T-helper 9 cell (primary cell): ENCODE data around the gene RFTN1.

Source experiments
- DNase-seq: peaks from one replicate; pipeline ENCODE4 v3.0.0-alpha.2; 2020

Gene RFTN1

DNA sequence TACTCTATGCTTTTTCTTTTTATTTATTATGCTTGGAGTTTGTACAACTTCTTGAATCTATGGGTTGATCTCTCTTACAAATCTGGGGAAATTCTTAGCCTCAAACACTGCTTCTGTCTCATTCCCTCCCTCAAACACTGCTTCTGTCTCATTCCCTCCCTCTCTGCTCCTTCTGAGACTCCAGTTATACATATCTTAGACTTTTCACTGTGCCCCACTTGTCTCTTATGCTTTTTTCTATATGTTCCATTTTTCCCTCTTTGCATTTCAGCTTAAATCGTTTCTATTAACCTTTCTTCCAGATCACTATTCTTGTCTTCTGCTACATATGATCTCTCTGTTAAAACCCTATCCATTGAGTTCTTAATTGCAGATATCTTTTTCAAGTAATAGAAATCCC is 50.4 kb downstream of the RFTN1 start:
- no peak for DNase-seq

DNA sequence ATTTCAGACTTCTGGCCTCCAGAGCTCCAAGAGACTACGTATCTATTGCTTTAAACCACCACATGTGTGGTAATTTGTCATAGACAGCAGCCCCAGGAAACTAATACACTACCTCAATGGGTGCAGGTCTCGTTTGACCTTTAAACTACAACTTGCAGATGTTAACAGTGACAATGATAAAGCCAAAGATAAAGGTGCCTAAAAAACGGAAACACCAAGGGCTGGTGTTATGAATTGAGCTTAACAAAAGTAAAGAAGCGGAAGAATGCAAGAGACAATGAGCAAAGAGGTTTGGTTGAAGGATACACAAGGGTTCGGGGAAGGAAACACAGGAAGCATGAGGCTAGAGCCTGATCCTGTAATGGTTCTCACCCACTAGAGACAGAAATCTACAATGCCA is 50.8 kb downstream of the RFTN1 start:
- DNase-seq = no peak

DNA sequence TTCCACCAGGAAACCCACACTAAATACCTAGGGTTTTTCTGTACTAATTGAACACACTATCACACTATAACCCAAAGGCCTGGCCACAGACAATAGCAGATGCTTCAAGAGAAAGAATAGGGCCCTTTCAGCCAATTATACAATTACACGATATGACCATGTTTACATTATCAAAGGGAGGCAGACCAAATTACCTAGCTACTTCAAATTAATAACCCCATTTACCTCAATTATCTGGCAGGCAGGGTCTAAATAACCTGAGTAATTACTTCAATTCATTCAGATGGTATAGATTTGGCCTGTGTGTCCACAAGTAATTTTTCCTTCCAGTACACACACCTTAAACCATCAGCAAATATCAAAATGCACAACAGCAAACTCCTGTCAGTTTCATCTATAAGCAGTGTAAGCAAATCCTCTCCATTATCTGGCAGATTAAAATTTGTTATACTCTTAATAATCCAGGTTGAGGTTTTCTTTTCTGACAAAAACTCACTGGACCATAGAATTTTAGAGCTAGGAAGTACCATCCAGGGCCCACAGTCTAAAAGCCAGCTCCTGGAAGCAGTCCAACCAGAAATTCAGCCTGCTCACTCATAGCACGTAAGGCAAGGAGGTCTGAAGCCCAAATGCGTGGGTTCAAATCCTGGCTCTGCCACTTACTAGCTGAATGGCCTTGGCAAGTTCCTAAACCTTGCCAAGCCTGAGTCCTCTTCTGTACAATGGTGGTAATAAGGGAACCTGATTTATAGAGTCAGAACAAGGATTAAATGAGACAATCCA is 51.8 kb downstream of the RFTN1 start:
- no peak for DNase-seq

DNA sequence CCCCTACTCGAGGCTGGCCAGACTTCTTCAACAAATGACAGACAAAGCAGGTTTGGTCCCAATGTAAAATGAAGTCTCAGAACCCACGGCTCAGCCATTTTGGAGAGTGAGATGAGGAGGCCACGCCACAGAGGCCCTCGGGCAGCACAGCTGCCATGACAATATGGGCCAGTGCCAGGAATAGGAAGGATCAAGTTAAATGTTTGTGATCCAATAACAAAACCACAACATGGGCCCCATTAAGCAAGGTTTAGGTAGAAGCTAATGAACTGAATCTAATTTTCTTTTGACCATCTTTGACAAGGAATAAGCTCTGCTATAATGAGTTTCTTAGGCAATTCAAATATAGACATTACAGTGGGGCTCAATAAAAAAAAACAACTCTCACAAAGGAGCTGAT is 52.6 kb downstream of the RFTN1 start:
- DNase-seq = no peak

DNA sequence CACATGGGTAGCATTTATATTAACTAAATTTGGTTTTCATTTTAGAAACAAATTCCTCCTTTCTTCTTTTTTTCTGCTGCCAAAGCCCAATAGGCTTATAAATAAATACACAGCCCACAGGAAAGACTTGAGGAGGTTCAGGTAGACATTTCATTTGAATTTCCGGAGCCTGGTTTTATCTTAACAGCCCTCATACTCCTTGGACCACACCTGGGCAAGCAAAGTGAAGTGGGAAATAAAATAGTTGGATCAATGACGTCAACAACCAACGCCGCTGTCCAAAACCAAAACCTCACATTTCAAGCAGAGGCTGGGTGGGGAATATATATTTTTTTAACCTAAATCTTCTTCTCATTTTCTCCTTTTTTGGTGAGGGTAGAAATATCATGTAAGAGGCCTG is 53.2 kb downstream of the RFTN1 start:
- DNase-seq = no peak

DNA sequence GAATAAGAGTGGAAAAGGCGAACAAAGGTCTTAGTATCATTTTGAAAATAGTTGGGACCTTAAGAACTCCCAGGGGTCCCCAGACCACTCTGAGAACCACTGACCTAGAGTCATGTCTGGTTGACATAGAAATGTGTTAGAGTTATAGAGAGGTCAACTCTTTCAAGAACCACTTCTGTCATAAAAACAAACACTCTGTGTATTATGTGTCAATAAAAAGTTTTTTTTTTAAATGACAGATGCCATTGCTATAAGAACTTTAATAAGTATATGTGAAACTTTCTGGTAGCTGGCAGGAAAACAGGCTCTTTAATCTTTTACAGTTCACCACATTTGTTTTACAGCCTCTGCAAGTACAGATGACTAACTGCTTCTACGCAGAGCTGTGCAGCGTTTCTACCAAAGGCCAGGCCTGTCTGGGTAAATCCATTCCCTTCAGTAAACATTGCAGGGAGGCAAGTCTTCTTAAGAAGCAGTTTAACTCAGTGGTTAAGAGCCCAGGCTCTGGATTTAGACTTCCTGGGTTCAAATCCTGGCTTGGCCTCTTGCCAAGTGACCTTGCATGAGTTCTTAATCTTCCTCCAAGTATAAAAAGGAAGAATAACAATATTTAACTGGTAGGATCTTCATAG is 56.6 kb downstream of the RFTN1 start:
- DNase-seq = no peak

DNA sequence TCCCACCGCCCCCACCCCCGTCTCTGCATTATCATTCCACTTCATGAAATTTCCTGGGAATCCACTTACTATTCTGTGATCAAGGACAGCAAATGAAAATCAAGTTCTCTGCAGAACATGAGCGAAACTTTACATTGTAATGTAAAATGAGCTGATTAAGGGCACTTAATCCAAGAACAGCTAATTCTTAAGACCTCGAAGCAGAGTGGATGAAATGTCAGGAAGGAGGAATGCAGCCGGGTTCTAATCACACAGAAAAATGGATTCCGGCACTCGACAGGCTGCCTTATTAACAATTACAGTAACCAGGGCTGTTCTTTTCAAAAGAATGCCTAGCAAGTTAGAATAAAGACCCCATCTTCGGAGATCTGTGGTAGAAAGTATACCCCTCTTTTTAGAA is 57.5 kb downstream of the RFTN1 start:
- no peak for DNase-seq

- no peak for DNase-seq
Observed at GRCh38 chr3:16455001-16455400, 58.5 kb downstream of the RFTN1 start.

DNA sequence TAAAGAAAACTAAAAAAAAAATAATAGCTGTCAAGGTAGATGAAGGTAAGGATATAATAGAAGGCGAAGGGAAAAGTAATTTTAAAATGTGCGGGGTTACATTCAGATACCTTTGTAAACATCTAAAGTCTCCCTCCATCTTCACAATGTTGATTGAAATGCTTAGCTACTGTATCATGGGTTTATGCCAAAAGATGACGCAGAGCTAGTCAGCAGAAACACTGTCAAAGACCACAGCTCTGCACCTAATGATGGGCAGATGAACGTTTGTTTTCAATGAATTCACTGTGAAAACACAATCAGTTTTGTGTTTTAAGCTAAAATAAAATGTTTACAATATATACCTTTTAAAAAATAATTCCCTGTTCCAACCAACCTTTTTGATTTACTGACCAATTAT is 61.2 kb downstream of the RFTN1 start:
- no peak for DNase-seq

GRCh38 chr3:16449369-16449768 is 64.1 kb downstream of the RFTN1 start:
- no peak for DNase-seq

- no peak for DNase-seq
Observed at GRCh38 chr3:16448639-16449070, 64.8 kb downstream of the RFTN1 start.

DNA sequence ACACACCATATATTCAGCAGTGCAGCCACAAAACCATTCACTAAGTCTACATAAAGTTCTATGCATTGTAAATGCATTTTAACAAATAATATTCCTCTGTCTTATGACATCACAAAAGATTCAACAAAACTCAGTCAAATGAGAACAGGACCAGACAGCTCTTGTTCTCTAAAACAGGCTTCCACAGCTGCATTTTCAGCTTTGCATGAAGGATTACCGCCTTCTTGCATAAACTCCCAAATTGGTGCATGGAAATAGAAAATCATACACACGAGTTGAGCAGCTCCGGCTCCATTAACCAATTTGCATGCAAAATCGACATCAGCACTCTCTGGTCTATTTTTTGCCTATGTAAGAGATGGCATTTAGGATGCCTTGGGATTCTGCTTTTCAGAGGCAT is 66.4 kb downstream of the RFTN1 start:
- DNase-seq = no peak

- DNase-seq = no peak
Observed at GRCh38 chr3:16444344-16444743, 69.2 kb downstream of the RFTN1 start.

GRCh38 chr3:16442730-16443129 is 70.8 kb downstream of the RFTN1 start:
- DNase-seq = no peak

GRCh38 chr3:16441371-16441875 is 72.1 kb downstream of the RFTN1 start:
- no peak for DNase-seq

DNA sequence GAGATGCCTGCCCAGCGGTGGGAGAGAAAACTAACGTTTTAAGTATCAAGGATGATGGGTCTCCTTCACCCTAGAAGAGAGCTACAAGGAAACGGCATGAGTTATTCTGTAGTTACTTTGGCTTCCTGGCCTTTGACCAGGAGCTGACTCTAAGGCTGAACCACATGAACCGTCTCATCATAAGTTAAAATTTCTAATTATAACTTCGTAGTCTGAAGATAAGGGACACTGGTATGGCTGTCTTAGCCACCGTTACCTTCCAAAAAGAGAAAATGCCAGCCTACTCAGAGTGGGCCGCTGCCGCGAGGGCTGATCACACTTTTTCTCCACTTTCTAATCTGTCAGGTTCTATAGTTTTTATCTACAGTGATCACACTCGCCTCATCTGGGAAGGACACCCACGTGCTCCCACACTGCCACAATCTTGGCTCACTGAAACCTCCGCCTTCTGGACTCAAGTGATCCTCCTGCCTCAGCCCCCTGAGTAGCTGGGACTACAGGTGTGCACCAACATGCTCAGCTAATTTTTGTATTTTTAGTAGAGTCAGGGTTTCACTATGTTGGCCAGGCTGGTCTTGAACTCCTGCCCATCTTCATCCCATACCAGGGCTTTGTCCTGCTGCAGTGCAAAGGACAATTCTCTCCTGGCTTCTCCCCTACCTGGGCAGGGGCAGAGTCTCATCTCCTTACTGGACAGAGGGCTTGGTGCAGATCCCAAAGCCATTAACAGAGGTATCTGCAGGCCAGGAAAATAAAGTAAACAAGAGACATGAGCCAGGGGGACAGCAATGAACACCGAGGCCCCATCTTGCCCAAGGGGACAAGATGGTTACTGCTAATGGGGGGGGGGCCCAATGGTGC is 73.4 kb downstream of the RFTN1 start:
- no peak for DNase-seq

DNA sequence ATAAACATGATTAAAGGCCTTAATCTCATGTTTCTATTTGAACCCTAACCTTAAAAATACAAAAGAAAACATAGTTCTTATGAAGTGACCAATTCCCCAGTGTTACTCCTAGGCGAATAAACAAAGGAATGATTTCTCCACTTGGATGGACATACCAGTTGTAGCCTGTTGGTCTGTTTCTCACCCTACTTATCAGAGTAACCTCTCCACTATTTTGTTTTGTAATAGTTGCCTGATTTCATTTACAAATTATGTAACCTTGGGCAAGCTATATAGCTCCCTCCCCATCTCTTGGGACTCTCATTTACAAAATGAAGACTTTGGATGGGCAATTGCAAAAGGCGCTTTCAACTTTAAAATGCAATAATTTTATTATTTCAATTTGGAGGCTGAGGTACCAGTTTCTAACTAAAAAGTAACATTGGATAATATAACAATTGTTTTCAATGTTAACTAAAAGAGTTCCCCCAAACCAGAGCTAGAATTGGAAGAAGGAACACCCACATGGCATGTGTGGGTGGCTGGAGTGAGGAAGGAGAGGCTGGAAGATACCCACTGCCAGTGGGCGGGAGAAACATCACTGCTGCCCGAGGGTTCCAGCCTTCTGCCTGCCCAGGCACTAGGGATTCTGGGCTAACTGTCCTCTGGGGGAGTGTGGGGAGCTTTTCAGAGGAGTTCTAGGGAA is 74.2 kb downstream of the RFTN1 start:
- DNase-seq = no peak

DNA sequence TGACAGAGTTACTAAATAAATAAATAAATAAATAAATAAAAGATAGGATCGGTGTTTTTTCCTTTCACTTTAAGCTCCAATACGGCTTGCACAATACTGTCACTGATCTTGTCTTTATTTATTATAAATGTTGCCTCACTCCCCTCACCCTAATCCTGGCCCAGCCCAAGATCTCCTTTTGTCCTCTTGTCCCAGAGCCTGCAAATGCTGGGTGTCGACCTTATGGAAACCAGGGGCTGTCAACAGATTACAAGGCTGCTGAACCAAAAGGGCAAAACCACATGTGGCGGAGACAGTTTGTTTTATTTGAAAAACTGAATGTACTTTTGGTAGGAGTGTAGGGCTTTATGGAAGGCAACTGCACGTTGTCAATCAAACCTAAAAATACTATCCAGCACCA is 75.9 kb downstream of the RFTN1 start:
- no peak for DNase-seq

DNA sequence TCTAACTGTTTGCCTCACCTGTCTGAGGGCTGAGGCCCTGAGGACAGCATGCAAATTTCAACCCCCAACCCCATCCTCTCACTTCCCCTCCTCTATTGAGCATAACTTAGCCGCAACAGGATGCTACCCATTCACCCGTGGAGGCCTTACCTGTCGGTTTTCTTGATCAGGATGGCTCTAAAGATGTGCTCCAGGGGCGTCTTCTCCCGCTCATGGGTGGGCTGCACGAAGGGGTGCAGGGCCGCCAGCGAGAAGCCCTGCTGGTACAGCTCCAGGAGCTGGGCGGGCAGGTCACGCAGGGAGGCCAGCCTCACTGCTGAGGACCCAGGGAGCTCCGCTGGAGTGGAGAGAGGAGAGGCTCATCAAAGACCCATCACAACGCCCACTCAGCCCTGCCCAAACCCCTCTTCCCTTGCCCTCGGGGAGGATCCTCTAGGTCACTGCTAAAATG is 79.8 kb downstream of the RFTN1 start:
- DNase-seq = no peak

- DNase-seq = no peak
Observed at GRCh38 chr3:16432714-16433113, 80.8 kb downstream of the RFTN1 start.

DNA sequence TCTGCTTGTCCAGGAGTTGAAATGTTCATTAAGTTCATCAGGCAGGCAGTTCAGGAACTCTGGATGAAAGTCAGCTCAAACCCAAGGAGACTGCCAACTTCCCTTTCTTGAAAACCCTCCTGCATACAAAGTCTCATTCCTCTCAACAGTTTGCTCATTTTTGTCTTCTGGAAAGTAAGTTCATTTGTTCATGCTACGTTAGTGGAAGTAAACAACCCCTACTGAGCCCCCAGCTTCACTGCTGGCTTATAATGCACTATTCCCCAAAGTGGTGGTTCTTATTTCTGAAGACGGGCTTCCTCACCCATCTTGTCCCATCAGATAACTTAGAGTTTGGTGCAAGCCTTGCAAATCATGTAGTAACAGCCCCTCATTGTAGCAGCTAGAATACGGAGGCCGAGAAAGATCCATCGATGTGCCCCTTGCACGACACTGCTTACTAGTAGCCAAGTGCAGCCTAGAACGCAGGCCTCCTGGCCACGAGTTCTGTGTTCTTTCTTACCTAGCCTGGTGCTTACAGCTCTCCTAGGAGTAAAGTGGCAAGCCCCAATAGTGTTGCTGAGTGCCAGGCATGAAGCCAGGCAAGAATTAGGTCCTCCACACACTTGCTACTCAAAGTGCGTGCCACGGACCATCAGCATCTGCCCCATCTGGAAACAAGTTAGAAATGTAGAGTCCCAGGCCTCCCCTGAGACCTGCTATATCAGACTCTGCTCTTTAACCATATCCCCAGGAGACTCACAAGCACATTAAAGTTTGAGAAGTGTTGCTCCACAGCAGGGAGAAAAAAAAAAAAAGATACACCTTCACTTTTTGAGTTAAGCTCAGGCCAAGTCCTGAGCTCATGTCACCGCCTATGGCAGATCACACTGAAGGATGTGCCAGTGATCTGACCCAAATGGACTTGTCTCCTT is 82.5 kb downstream of the RFTN1 start:
- DNase-seq = no peak

DNA sequence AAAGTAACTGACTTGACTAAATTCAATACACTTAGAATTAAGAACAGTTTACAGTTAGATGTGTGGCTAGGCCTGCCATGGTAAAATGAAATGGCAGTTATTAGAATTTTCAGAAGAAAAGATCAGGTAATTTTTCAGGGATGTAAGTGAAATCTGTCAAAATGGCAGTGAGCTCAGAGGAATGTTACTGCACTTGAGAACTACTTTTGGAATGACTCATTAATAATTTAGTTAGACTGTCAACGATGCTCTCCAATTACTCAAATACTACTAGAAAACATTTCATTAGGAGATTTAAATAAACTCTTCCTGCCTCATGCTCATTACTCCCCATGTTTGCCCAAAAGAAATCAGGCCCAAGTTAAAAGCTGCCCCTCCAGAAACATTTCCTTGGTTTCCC is 84.4 kb downstream of the RFTN1 start:
- no peak for DNase-seq
